H9 (cell line): ENCODE results near the gene AMTN. TPM values are rescaled to one million over a fixed set of nuclear protein-coding genes. Genes with fewer than 3 reads are reported as not detected.

Source experiments
- DNase-seq: peaks from one replicate; pipeline ENCODE4 v3.0.0-alpha.2; 2017
- H2AFZ ChIP-seq: one replicate; pipeline ENCODE4 v1.6.1; 2013; ENCODE audit warnings: mild to moderate bottlenecking, low read length, control low read depth, moderate library complexity
- H2AK5ac ChIP-seq: 2 replicates; pipeline ENCODE4 v1.6.1; 2013; ENCODE audit warnings: low read length, control low read depth, mixed read lengths; ENCODE audit not compliant: insufficient read length
- H2BK120ac ChIP-seq: one replicate; pipeline ENCODE4 v1.6.1; 2013; ENCODE audit warnings: low read depth, mild to moderate bottlenecking, low read length, control low read depth, inconsistent platforms; ENCODE audit not compliant: poor library complexity, severe bottlenecking
- H2BK12ac ChIP-seq: 2 replicates; pipeline ENCODE4 v1.6.1; 2013; ENCODE audit warnings: low read length, control low read depth, mixed read lengths, low read depth; ENCODE audit not compliant: insufficient read length
- H2BK15ac ChIP-seq: 2 replicates; pipeline ENCODE4 v1.6.1; 2013; ENCODE audit warnings: low read depth, low read length, control low read depth
- H2BK20ac ChIP-seq: one replicate; pipeline ENCODE4 v1.6.1; 2013; ENCODE audit warnings: low read depth, mild to moderate bottlenecking, low read length, control low read depth, inconsistent platforms; ENCODE audit not compliant: poor library complexity, severe bottlenecking
- H2BK5ac ChIP-seq: 2 replicates; pipeline ENCODE4 v1.6.1; 2013; ENCODE audit warnings: low read length, control low read depth, mixed read lengths; ENCODE audit not compliant: insufficient read length
- H3K14ac ChIP-seq: 2 replicates; pipeline ENCODE4 v1.6.1; 2013; ENCODE audit warnings: low read length, control low read depth; ENCODE audit not compliant: insufficient read depth
- H3K18ac ChIP-seq: 2 replicates; pipeline ENCODE4 v1.6.1; 2013; ENCODE audit warnings: low read depth, mild to moderate bottlenecking, mixed read lengths, low read length, control low read depth; ENCODE audit not compliant: insufficient read length
- H3K23ac ChIP-seq: 2 replicates; pipeline ENCODE4 v1.6.1; 2013; ENCODE audit warnings: low read length, control low read depth, mixed read lengths, low read depth; ENCODE audit not compliant: insufficient read length
- H3K23me2 ChIP-seq: 2 replicates; pipeline ENCODE4 v1.6.1; 2013; ENCODE audit warnings: low read depth, mild to moderate bottlenecking, mixed read lengths, low read length, control low read depth; ENCODE audit not compliant: insufficient read length, poor library complexity, severe bottlenecking
- H3K27ac ChIP-seq: 2 replicates; pipeline ENCODE4 v1.5.1; 2013; ENCODE audit warnings: low read length, control low read depth, mixed read lengths, low read depth; ENCODE audit not compliant: insufficient read length
- H3K27me3 ChIP-seq: 2 replicates; pipeline ENCODE4 v1.6.1; 2013; ENCODE audit warnings: low read length, control low read depth, inconsistent platforms; ENCODE audit not compliant: insufficient read depth
- H3K4ac ChIP-seq: 2 replicates; pipeline ENCODE4 v1.6.1; 2013; ENCODE audit warnings: low read depth, mild to moderate bottlenecking, control low read depth, inconsistent platforms, low read length, moderate library complexity
- H3K4me1 ChIP-seq: 2 replicates; pipeline ENCODE4 v1.6.1; 2013; ENCODE audit warnings: low read length, control low read depth, inconsistent platforms; ENCODE audit not compliant: insufficient read depth
- H3K4me2 ChIP-seq: 2 replicates; pipeline ENCODE4 v1.6.1; 2013; ENCODE audit warnings: low read length, control low read depth, mixed read lengths; ENCODE audit not compliant: insufficient read length, insufficient read depth
- H3K56ac ChIP-seq: 2 replicates; pipeline ENCODE4 v1.6.1; 2013; ENCODE audit warnings: low read depth, mild to moderate bottlenecking, mixed read lengths, low read length, control low read depth; ENCODE audit not compliant: insufficient read length
- H3K79me1 ChIP-seq: 2 replicates; pipeline ENCODE4 v1.6.1; 2013; ENCODE audit warnings: low read depth, mild to moderate bottlenecking, moderate library complexity, low read length, control low read depth, inconsistent platforms; ENCODE audit not compliant: insufficient read depth, poor library complexity, severe bottlenecking
- H3K79me2 ChIP-seq: 2 replicates; pipeline ENCODE4 v1.6.1; 2013; ENCODE audit warnings: low read length, control low read depth, inconsistent platforms; ENCODE audit not compliant: insufficient read depth
- H3K9ac ChIP-seq: 2 replicates; pipeline ENCODE4 v1.6.1; 2013; ENCODE audit warnings: low read length, control low read depth, mixed read lengths; ENCODE audit not compliant: insufficient read length; ENCODE audit errors: extremely low read depth
- H3K9me3 ChIP-seq: one replicate; pipeline ENCODE4 v1.6.1; 2013; ENCODE audit warnings: low read depth, low read length, inconsistent platforms; ENCODE audit not compliant: control insufficient read depth
- H3T11ph ChIP-seq: one replicate; pipeline ENCODE4 v1.6.1; 2013; ENCODE audit warnings: mild to moderate bottlenecking, low read length, control low read depth, inconsistent platforms
- H4K20me1 ChIP-seq: one replicate; pipeline ENCODE4 v1.6.1; 2013; ENCODE audit not compliant: control insufficient read depth, insufficient read length, insufficient read depth
- H4K5ac ChIP-seq: 2 replicates; pipeline ENCODE4 v1.6.1; 2013; ENCODE audit warnings: low read depth, mild to moderate bottlenecking, mixed read lengths, low read length, control low read depth; ENCODE audit not compliant: insufficient read length
- H4K8ac ChIP-seq: replicated peaks from 2 replicates; pipeline ENCODE4 v1.6.1; 2013; ENCODE audit warnings: low read length, control low read depth, mixed read lengths, low read depth; ENCODE audit not compliant: insufficient read length
- H4K91ac ChIP-seq: 2 replicates; pipeline ENCODE4 v1.6.1; 2013; ENCODE audit warnings: low read depth, mild to moderate bottlenecking, moderate library complexity, mixed read lengths, low read length, control low read depth; ENCODE audit not compliant: insufficient read length
- H3K27ac Mint-ChIP-seq, 3 experiments: 2 replicates in 2 of 3; 3 replicates in 1 of 3; pipeline ENCODE4 v1.8.0; 2020 to 2021; ENCODE audit warnings: mixed read lengths in 3 of 3, mild to moderate bottlenecking in 1 of 3, moderate library complexity in 1 of 3
- H3K27me3 Mint-ChIP-seq: 2 replicates; pipeline ENCODE4 v1.8.0; 2021; ENCODE audit warnings: low read depth, mild to moderate bottlenecking, moderate library complexity, mixed read lengths
- H3K36me3 Mint-ChIP-seq, 3 experiments: 2 replicates in 2 of 3; 3 replicates in 1 of 3; pipeline ENCODE4 v1.8.0; 2020 to 2021; ENCODE audit warnings: low read depth in 3 of 3, mixed read lengths in 3 of 3; ENCODE audit not compliant: insufficient read depth in 1 of 3
- H3K4me1 Mint-ChIP-seq, 2 experiments: 2 replicates each; pipeline ENCODE4 v1.8.0; 2020; ENCODE audit warnings: mixed read lengths in 2 of 2
- H3K4me3 Mint-ChIP-seq, 2 experiments: 2 replicates in 1 of 2; 3 replicates in 1 of 2; pipeline ENCODE4 v1.8.0; 2020 to 2021; ENCODE audit warnings: mild to moderate bottlenecking in 2 of 2, mixed read lengths in 2 of 2, moderate library complexity in 1 of 2
- H3K9me3 Mint-ChIP-seq, 2 experiments: 2 replicates in 1 of 2; 3 replicates in 1 of 2; pipeline ENCODE4 v1.8.0; 2020; ENCODE audit warnings: mild to moderate bottlenecking in 2 of 2, mixed read lengths in 2 of 2, moderate library complexity in 1 of 2
- WGBS: extraction: QIAGEN DNeasy Blood & Tissue Kit; methylation state at CpG from one replicate; pipeline ENCODE4 v1.1.7; 2013; ENCODE audit warnings: missing lambda C conversion rate, low lambda C conversion rate, mixed read lengths; ENCODE audit not compliant: insufficient read length; ENCODE audit errors: extremely low coverage; 5-methylcytosine and 5-hydroxymethylcytosine counted together
- total RNA-seq: library from RNA; stranded (reverse); gene quantifications from 2 replicates; pipeline ENCODE4 v1.2.1, GENCODE V29; 2021
- TF ChIP-seq, protein P1 (sequence below): fragments of 200-600 bp; sonication (generic); conservative IDR thresholded peaks from 3 replicates; pipeline ENCODE4 v1.8.0; 2021; ENCODE audit warnings: antibody characterized with exemption, mild to moderate bottlenecking

Gene AMTN
- total RNA-seq, 1 experiment from 2014 or later: not detected

DNA sequence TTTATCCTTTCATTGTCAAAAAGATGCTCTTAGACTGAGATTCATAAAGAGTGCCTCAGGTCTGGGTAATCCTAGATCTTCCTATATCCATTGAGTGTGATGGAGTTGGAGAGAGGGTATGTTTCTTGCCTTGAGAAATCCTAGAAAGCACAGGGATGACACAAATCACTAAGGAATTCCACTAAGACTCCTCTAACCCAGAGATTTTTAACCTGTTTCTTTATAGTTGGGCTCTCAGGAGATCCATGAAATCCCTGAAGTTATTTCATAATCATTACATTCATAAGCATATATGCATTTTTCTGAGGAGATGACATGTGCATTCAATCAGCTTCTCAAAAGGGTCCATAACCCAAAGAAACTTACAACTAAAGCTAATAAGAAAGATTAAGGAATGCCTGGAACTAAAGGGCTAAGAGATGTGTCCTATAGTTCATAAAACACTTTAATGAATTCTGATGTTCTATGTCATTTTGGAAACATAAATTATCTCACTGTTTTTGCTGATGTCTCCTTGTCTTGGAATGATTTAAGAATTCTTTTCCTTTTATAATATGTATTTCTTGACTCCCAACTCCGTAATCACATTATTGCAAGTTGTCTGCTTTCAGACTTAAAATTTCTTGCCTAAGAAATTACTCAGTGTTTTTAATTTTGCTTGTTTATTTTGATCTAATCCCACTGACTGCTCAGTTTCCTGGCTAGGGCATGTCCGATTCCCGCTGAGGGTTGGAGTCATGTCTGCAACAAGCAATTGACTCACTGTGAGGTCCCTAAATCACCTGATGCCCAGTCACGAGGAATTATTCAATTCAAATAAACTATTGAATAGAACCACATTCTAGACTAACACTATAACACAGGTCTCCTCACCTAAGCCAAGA, 2.8 kb upstream of the AMTN start:
- no peak overlapping the region for H3T11ph ChIP-seq
- no peak overlapping the region for H3K4me2 ChIP-seq
- no peak overlapping the region for H3K23ac ChIP-seq
- Mint-ChIP-seq H3K27me3 (no peaks in the 10 kb centered on the region; the same call in none of the 2 replicates), H3K9me3 (no peaks in the 10 kb centered on the region), H3K4me1 (no peaks in the 10 kb centered on the region), H3K36me3 (no peaks in the 10 kb centered on the region), H3K4me3 (no peak overlapping the region), H3K27ac (no peak overlapping the region)
- H3K79me2 ChIP-seq: no peaks in the 10 kb centered on the region
- H3K23me2 ChIP-seq: no peaks in the 10 kb centered on the region
- no peak overlapping the region for H4K91ac ChIP-seq
- H3K79me1 ChIP-seq: no peaks in the 10 kb centered on the region
- H4K5ac ChIP-seq: no peak overlapping the region
- TF ChIP-seq, protein P1, sequence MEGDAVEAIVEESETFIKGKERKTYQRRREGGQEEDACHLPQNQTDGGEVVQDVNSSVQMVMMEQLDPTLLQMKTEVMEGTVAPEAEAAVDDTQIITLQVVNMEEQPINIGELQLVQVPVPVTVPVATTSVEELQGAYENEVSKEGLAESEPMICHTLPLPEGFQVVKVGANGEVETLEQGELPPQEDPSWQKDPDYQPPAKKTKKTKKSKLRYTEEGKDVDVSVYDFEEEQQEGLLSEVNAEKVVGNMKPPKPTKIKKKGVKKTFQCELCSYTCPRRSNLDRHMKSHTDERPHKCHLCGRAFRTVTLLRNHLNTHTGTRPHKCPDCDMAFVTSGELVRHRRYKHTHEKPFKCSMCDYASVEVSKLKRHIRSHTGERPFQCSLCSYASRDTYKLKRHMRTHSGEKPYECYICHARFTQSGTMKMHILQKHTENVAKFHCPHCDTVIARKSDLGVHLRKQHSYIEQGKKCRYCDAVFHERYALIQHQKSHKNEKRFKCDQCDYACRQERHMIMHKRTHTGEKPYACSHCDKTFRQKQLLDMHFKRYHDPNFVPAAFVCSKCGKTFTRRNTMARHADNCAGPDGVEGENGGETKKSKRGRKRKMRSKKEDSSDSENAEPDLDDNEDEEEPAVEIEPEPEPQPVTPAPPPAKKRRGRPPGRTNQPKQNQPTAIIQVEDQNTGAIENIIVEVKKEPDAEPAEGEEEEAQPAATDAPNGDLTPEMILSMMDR: no peak
- H2AFZ ChIP-seq: no peak overlapping the region
- H2BK5ac ChIP-seq: no peak overlapping the region
- no peak overlapping the region for H3K14ac ChIP-seq
- H2BK15ac ChIP-seq: no peak overlapping the region
- H2BK12ac ChIP-seq: no peak overlapping the region
- no peak for DNase-seq
- H4K20me1 ChIP-seq: no peaks in the 10 kb centered on the region
- no peak overlapping the region for H3K18ac ChIP-seq
- H2BK20ac ChIP-seq: no peak overlapping the region
- no peak overlapping the region for H2BK120ac ChIP-seq
- no peaks in the 10 kb centered on the region for H3K27me3 ChIP-seq
- H3K9me3 ChIP-seq: no peaks in the 10 kb centered on the region
- H3K9ac ChIP-seq: no peak overlapping the region
- no peaks in the 10 kb centered on the region for H3K4me1 ChIP-seq
- no peak overlapping the region for H3K56ac ChIP-seq
- no peak overlapping the region for H2AK5ac ChIP-seq
- WGBS: no CpG with 5 or more reads among the region's 4 CpGs
- no peak overlapping the region for H3K4ac ChIP-seq
- H3K27ac ChIP-seq: no peak overlapping the region
- no peak overlapping the region for H4K8ac ChIP-seq
